CD4-positive, alpha-beta T cell (primary cell): ENCODE results near the gene NANOS1. TPM values are rescaled to one million over a fixed set of nuclear protein-coding genes. Genes with fewer than 3 reads are reported as not detected.

Experiments
- ATAC-seq: fragments of 200-7000 bp; cut with Tn5 transposase; one replicate; pipeline ENCODE4 v1.10.0; 2022; ENCODE audit warnings: mild to moderate bottlenecking; ENCODE audit not compliant: poor library complexity
- CTCF ChIA-PET: fragments of 350-600 bp; sonication (Branson Sonifier 250); formaldehyde crosslinking; loops from one replicate; lab custom pipeline; 2021; ENCODE audit warnings: antibody characterized with exemption, inconsistent platforms; lab: Charles Lee
- POLR2A ChIA-PET: fragments of 350-600 bp; sonication (Branson Sonifier 250); formaldehyde crosslinking; loops from one replicate; lab custom pipeline; 2021; ENCODE audit warnings: antibody characterized with exemption, inconsistent platforms; lab: Charles Lee
- DNase-seq, 14 experiments: peaks; one replicate each; pipeline ENCODE4 v3.0.0-alpha.2; 2013 to 2020; ENCODE audit warnings: mixed read lengths in 2 of 14
- H3K27ac ChIP-seq, 2 donors: one replicate each; pipeline versions ENCODE4 v1.5.1 to v1.7.0; 2013; ENCODE audit warnings: low read length in 2 of 2, low read depth in 1 of 2, mild to moderate bottlenecking in 1 of 2
- H3K27me3 ChIP-seq, 2 experiments: 1 replicate in 1 of 2; 2 replicates in 1 of 2; pipeline versions ENCODE4 v1.6.1 to v1.7.0; 2013; ENCODE audit warnings: low read length in 2 of 2, control low read depth in 1 of 2, mild to moderate bottlenecking in 1 of 2, moderate library complexity in 1 of 2; ENCODE audit not compliant: insufficient read depth in 2 of 2, control insufficient read depth in 1 of 2
- H3K36me3 ChIP-seq: one replicate; pipeline ENCODE4 v1.6.1; 2013; ENCODE audit warnings: low read length, control low read depth; ENCODE audit not compliant: insufficient read depth
- H3K4me1 ChIP-seq: one replicate; pipeline ENCODE4 v1.6.1; 2013; ENCODE audit warnings: low read length, control low read depth; ENCODE audit not compliant: insufficient read depth
- H3K4me3 ChIP-seq: one replicate; pipeline ENCODE4 v1.5.1; 2013; ENCODE audit warnings: mild to moderate bottlenecking, low read length, moderate library complexity
- H3K9me3 ChIP-seq, 2 experiments: 1 replicate in 1 of 2; 2 replicates in 1 of 2; pipeline versions ENCODE4 v1.6.1 to v1.7.0; 2013; ENCODE audit warnings: low read length in 2 of 2, mild to moderate bottlenecking in 2 of 2, control low read depth in 1 of 2, moderate library complexity in 1 of 2; ENCODE audit not compliant: control insufficient read depth in 1 of 2, insufficient read depth in 1 of 2
- H3K27ac Mint-ChIP-seq: one replicate; pipeline ENCODE4 v1.8.0; 2020; ENCODE audit warnings: mixed read lengths
- H3K27me3 Mint-ChIP-seq: one replicate; pipeline ENCODE4 v1.8.0; 2021; ENCODE audit warnings: mixed read lengths
- H3K36me3 Mint-ChIP-seq: one replicate; pipeline ENCODE4 v1.8.0; 2021; ENCODE audit warnings: low read depth, mixed read lengths
- H3K4me1 Mint-ChIP-seq: one replicate; pipeline ENCODE4 v1.8.0; 2021; ENCODE audit warnings: low read depth, mixed read lengths
- H3K4me3 Mint-ChIP-seq: one replicate; pipeline ENCODE4 v1.8.0; 2020; ENCODE audit warnings: mild to moderate bottlenecking, mixed read lengths
- H3K9me3 Mint-ChIP-seq: one replicate; pipeline ENCODE4 v1.8.0; 2020; ENCODE audit warnings: mixed read lengths
- CTCF ChIP-seq: fragments of 200-600 bp; IDR thresholded peaks from one replicate; pipeline ENCODE4 v1.8.0; 2022; ENCODE audit warnings: antibody characterized with exemption, mild to moderate bottlenecking
- intact Hi-C, 2 experiments: fragments of 100-400 bp; cut with DNase I in 1 of 2; cut with micrococcal nuclease in 1 of 2; formaldehyde crosslinking; loops; one replicate each; pipeline versions ENCODE4 v1.15.1 to v1.9.0; 2023 to 2025; cut with DNase I, micrococcal nuclease
- total RNA-seq, 174 experiments: library from RNA in 2 of 174; stranded (reverse) in 2 of 174; gene quantifications; one replicate each; pipeline ENCODE4 v1.2.3 and lab custom pipeline; 2021 to 2026

Gene NANOS1
- total RNA-seq, 2 experiments from 2014 or later, result 0.08 to 0.14 TPM

- H3K27me3 ChIP-seq, result peaks cover 0 to 2% of the 10 kb centered on the region in 2 experiments
- no peak overlapping the region for H3K4me3 ChIP-seq
- Mint-ChIP-seq H3K4me1 (no peaks in the 10 kb centered on the region), H3K4me3 (no peak overlapping the region), H3K9me3 (peaks cover 2% of the 10 kb centered on the region), H3K27me3 (peaks cover 3% of the 10 kb centered on the region), H3K27ac (no peak overlapping the region), H3K36me3 (no peaks in the 10 kb centered on the region)
- intact Hi-C loops, result no loop called here
- no peaks in the 10 kb centered on the region for H3K9me3 ChIP-seq
- ChIA-PET POLR2A (no interaction called here), CTCF (no interaction called here)
- DNase-seq (no peak), ATAC-seq (no peak)
- TF ChIP-seq CTCF, result no peak
- no peaks in the 10 kb centered on the region for H3K36me3 ChIP-seq
- no peak overlapping the region for H3K27ac ChIP-seq
- H3K4me1 ChIP-seq, result peaks cover under 1% of the 10 kb centered on the region
Observed at GRCh38 chr10:118992496-118992895, 37.0 kb upstream of the NANOS1 start.

- intact Hi-C loops, result no loop called here
- TF ChIP-seq CTCF, result no peak
- Histone ChIP-seq H3K4me3 (no peak overlapping the region), H3K4me1 (no peaks in the 10 kb centered on the region), H3K27me3 (peaks cover 0 to 2% of the 10 kb centered on the region in 2 experiments), H3K27ac (no peak overlapping the region), H3K36me3 (no peaks in the 10 kb centered on the region), H3K9me3 (no peaks in the 10 kb centered on the region)
- ATAC-seq (no peak), DNase-seq (no peak)
- Mint-ChIP-seq H3K4me1 (no peaks in the 10 kb centered on the region), H3K27me3 (peaks cover 7% of the 10 kb centered on the region), H3K27ac (no peak overlapping the region), H3K36me3 (no peaks in the 10 kb centered on the region), H3K4me3 (no peak overlapping the region), H3K9me3 (peaks cover 2% of the 10 kb centered on the region)
- ChIA-PET CTCF (no interaction called here), POLR2A (no interaction called here)
Observed at GRCh38 chr10:118993214-118993613, 36.3 kb upstream of the NANOS1 start.

GRCh38 chr10:118994321-118994720 lies 35.2 kb upstream of the NANOS1 start:
- H3K9me3 Mint-ChIP-seq, result peaks cover 2% of the 10 kb centered on the region
- H3K27me3 ChIP-seq, result peaks cover 0 to 2% of the 10 kb centered on the region in 2 experiments
- H3K4me3 ChIP-seq, result no peak overlapping the region
- no peaks in the 10 kb centered on the region for H3K36me3 Mint-ChIP-seq
- H3K9me3 ChIP-seq, result no peaks in the 10 kb centered on the region
- ATAC-seq (no peak), DNase-seq (no peak)
- no peak overlapping the region for H3K4me3 Mint-ChIP-seq
- no peaks in the 10 kb centered on the region for H3K36me3 ChIP-seq
- intact Hi-C loops, result no loop called here
- H3K27ac ChIP-seq, result no peak overlapping the region
- ChIA-PET POLR2A (no interaction called here), CTCF (no interaction called here)
- H3K4me1 ChIP-seq, result no peaks in the 10 kb centered on the region
- H3K4me1 Mint-ChIP-seq, result no peaks in the 10 kb centered on the region
- peaks cover 13% of the 10 kb centered on the region for H3K27me3 Mint-ChIP-seq
- no peak overlapping the region for H3K27ac Mint-ChIP-seq
- no peak for TF ChIP-seq CTCF
